HepG2 (cell line): Measurements from ENCODE around the gene SIRT7. TPM values are rescaled to one million over a fixed set of nuclear protein-coding genes. Genes with fewer than 3 reads are reported as not detected.

Experiments
- ATAC-seq: fragments of 200-7000 bp; cut with Tn5 transposase; 3 replicates; pipeline ENCODE4 v1.9.1; 2020; ENCODE audit warnings: mild to moderate bottlenecking, moderate library complexity
- BruUV-seq: library from RNA; stranded (reverse); fragments of 400-500 nt; replicated peaks from 2 replicates; lab custom pipeline; 2021; lab: Mats Ljungman, UMichigan
- CTCF ChIA-PET: fragments of 300-600 bp; formaldehyde crosslinking; extraction: SDS; loops from one replicate; lab custom pipeline; 2021; ENCODE audit warnings: low total read pairs, inconsistent platforms, low intra/inter-chr PET ratio; lab: Yijun Ruan, JAX
- POLR2A ChIA-PET: fragments of 350-600 bp; sonication (Branson Sonifier 250); formaldehyde crosslinking; loops from one replicate; lab custom pipeline; 2020; ENCODE audit warnings: antibody characterized with exemption, inconsistent platforms; lab: Yijun Ruan, JAX
- DNase-seq: peaks from one replicate; pipeline ENCODE4 v3.0.0-alpha.2; 2015; ENCODE audit warnings: low spot score
- FAIRE-seq: peaks from 3 replicates; lab custom pipeline; 2011; peaks lifted over from hg19 to GRCh38; lab: Jason Lieb, UNC
- H2AFZ ChIP-seq: one replicate; pipeline ENCODE4 v1.6.1; 2011; ENCODE audit warnings: low read length, inconsistent platforms
- H3K27ac ChIP-seq: fragments of 300-600 bp; 3 replicates; pipeline ENCODE4 v1.8.0; 2011; ENCODE audit warnings: mixed run types, mild to moderate bottlenecking, mixed read lengths, low read length, inconsistent platforms; ENCODE audit not compliant: insufficient read depth; ENCODE audit errors: extremely low read length
- H3K27me3 ChIP-seq, 2 experiments: fragments of 200-600 bp in 1 of 2; 2 replicates in 1 of 2; 3 replicates in 1 of 2; pipeline versions ENCODE4 v1.6.0 to v1.8.0; 2011; ENCODE audit warnings: low read length in 2 of 2, mild to moderate bottlenecking in 2 of 2, moderate library complexity in 2 of 2, inconsistent platforms in 1 of 2; ENCODE audit not compliant: insufficient read depth in 2 of 2, control insufficient read depth in 1 of 2
- H3K36me3 ChIP-seq, 2 experiments: fragments of 200-600 bp in 1 of 2; replicated peaks in 1 of 2; 2 replicates in 1 of 2; 3 replicates in 1 of 2; pipeline versions ENCODE4 v1.5.1 to v1.8.0; 2011; ENCODE audit warnings: low read length in 2 of 2, inconsistent platforms in 1 of 2; ENCODE audit not compliant: insufficient read depth in 2 of 2, control insufficient read depth in 1 of 2
- H3K4me1 ChIP-seq: 2 replicates; pipeline ENCODE4 v1.5.1; 2012; ENCODE audit warnings: low read length, inconsistent platforms; ENCODE audit not compliant: insufficient read depth
- H3K4me2 ChIP-seq: 2 replicates; pipeline ENCODE4 v1.6.0; 2011; ENCODE audit warnings: low read depth, low read length, inconsistent platforms
- H3K4me3 ChIP-seq, 3 experiments: fragments of 200-600 bp in 1 of 3; sonication (generic), shearing (Covaris generic) in 1 of 3; replicated peaks in 1 of 3; 2 replicates each; pipeline ENCODE4 v1.5.1; 2011 to 2016; ENCODE audit warnings: low read length in 3 of 3, inconsistent platforms in 2 of 3, low read depth in 2 of 3, mild to moderate bottlenecking in 2 of 3, control low read depth in 1 of 3, mixed read lengths in 1 of 3; ENCODE audit not compliant: insufficient read depth in 1 of 3
- H3K79me2 ChIP-seq: one replicate; pipeline ENCODE4 v1.6.1; 2011; ENCODE audit warnings: low read length, inconsistent platforms; ENCODE audit not compliant: insufficient read depth
- H3K9ac ChIP-seq: 2 replicates; pipeline ENCODE4 v1.6.0; 2011; ENCODE audit warnings: mild to moderate bottlenecking, low read depth, low read length, inconsistent platforms; ENCODE audit not compliant: insufficient read depth
- H3K9me3 ChIP-seq: 2 replicates; pipeline ENCODE4 v1.5.1; 2012; ENCODE audit warnings: mild to moderate bottlenecking, low read length
- H4K20me1 ChIP-seq: 2 replicates; pipeline ENCODE4 v1.6.0; 2011; ENCODE audit warnings: inconsistent platforms, mild to moderate bottlenecking, low read length, moderate library complexity; ENCODE audit not compliant: insufficient read depth
- CHD4 ChIP-seq: fragments of 200-600 bp; sonication (generic); IDR thresholded peaks from 2 replicates; pipeline ENCODE4 v1.7.0; 2017; ENCODE audit warnings: mild to moderate bottlenecking, low read length, borderline replicate concordance
- CTCF ChIP-seq: sonication (generic); formaldehyde crosslinking; IDR thresholded peaks from 2 replicates; pipeline ENCODE4 v1.5.0; 2020; ENCODE audit warnings: mild to moderate bottlenecking, missing genetic modification reagents, moderate library complexity
- GABPA ChIP-seq, 2 experiments: IDR thresholded peaks; 2 replicates each; pipeline ENCODE4 v1.6.1; 2011 to 2016; ENCODE audit warnings: low read depth in 2 of 2, low read length in 1 of 2, missing biosample characterization in 1 of 2, missing genetic modification characterization in 1 of 2
- MYC ChIP-seq: sonication (generic); formaldehyde crosslinking; IDR thresholded peaks from 2 replicates; pipeline ENCODE4 v1.9.0; 2021; ENCODE audit warnings: missing genetic modification reagents, borderline replicate concordance
- SOX6 ChIP-seq, 2 experiments: fragments of 450-650 bp in 1 of 2; sonication (generic) in 1 of 2; formaldehyde crosslinking in 1 of 2; IDR thresholded peaks; 2 replicates each; pipeline versions ENCODE4 v1.4.0 to v1.6.1; 2017 to 2020; ENCODE audit warnings: antibody characterized with exemption in 1 of 2, mild to moderate bottlenecking in 1 of 2, missing genetic modification reagents in 1 of 2
- ZBTB33 ChIP-seq: sonication (generic); formaldehyde crosslinking; IDR thresholded peaks from 2 replicates; pipeline ENCODE4 v1.4.0; 2020; ENCODE audit warnings: missing genetic modification reagents
- ZMYM3 ChIP-seq: sonication (generic); formaldehyde crosslinking; IDR thresholded peaks from 2 replicates; pipeline ENCODE4 v1.5.1; 2020; ENCODE audit warnings: mild to moderate bottlenecking, missing genetic modification reagents
- ZNF609 ChIP-seq: sonication (generic); formaldehyde crosslinking; IDR thresholded peaks from 2 replicates; pipeline ENCODE4 v1.4.0; 2020; ENCODE audit warnings: mild to moderate bottlenecking, missing genetic modification reagents, borderline replicate concordance
- ZNF713 ChIP-seq: sonication (generic); formaldehyde crosslinking; IDR thresholded peaks from 2 replicates; pipeline ENCODE4 v1.4.0; 2020; ENCODE audit warnings: mild to moderate bottlenecking, missing genetic modification reagents
- WGBS: methylation state at CpG from one replicate; pipeline ENCODE4 v1.1.6; 2017; ENCODE audit warnings: low lambda C conversion rate; 5-methylcytosine and 5-hydroxymethylcytosine counted together
- in situ Hi-C: cut with HindIII; loops from 2 replicates; pipeline ENCODE4 v1.10.0; 2017; ENCODE audit warnings: low pct_unique_long_range_greater_than_20kb; ENCODE audit not compliant: extremely low pct_ligation_motif_present
- intact Hi-C: fragments of 100-400 bp; cut with micrococcal nuclease; formaldehyde crosslinking; loops from one replicate; pipeline ENCODE4 v1.10.0; 2022; ENCODE audit not compliant: unreplicated experiment
- polyA plus RNA-seq, 8 experiments: library from polyadenylated mRNA; depleted of rRNA in 3 of 8; stranded (reverse) in 7 of 8; unstranded in 1 of 8; fragments of >200 nt; fragmentation: Illumina TruSeq in 4 of 8; extraction: Trizol in 4 of 8; gene quantifications; 2 replicates each; pipeline versions ENCODE4 v1.2.1 to v1.2.3, GENCODE V29; 2011 to 2016; ENCODE audit warnings: low read depth in 4 of 8, missing spikeins in 1 of 8, mixed read lengths in 1 of 8; ENCODE audit not compliant: insufficient read depth in 1 of 8
- total RNA-seq, 5 experiments: library from RNA; depleted of rRNA; stranded (reverse); fragments of >200 nt; fragmentation: Illumina TruSeq; extraction: Trizol; gene quantifications; 2 replicates each; pipeline ENCODE4 v1.2.3, GENCODE V29; 2016; ENCODE audit warnings: low read depth in 1 of 5

SIRT7 gene
- total and polyA plus RNA-seq, 2 of the 13 experiments (the other 11 are each of a cell fraction or from before 2014, with no cell fraction given) = 8.3 to 24.8 TPM

- TF ChIP-seq SOX6 (IDR thresholded peaks at IDR 0.05) = no peak
- TF ChIP-seq SOX6 (CRISPR knock-in tag; IDR thresholded peaks at IDR 0.05) = no peak
These were observed 23.6 kb upstream of the SIRT7 start (continued) for GRCh38 chr17:81941484-81942166.

GRCh38 chr17:81940538-81941483 is 22.8 kb upstream of the SIRT7 start:
- Histone ChIP-seq H3K27ac (no peak overlapping the region), H3K4me1 (peaks cover 70% of the 10 kb centered on the region), H3K79me2 (peaks cover 10% of the 10 kb centered on the region), H3K27me3 (peaks cover 16 to 33% of the 10 kb centered on the region in 2 experiments; a peak in 4 of 5 replicates), H2AFZ (no peak overlapping the region), H4K20me1 (no peaks in the 10 kb centered on the region), H3K36me3 (0 out of 5 replicates have a peak, but pooled peaks cover 0 to 1% of the 10 kb centered on the region in 2 experiments), H3K4me2 (no peak overlapping the region), H3K9me3 (no peaks in the 10 kb centered on the region), H3K4me3 (no peak overlapping the region), H3K9ac (no peak overlapping the region)
- DNase-seq = no peak
- in situ Hi-C loops = no loop called here
- no peak for FAIRE-seq
- POLR2A ChIA-PET = interaction anchor here (0.7 to 7.9 kb wide), 9 partner anchors 8 to 97 kb away, joined by 3 to 58 read pairs (median 4); partner anchors contain the start of genes CENPX, DCXR and MAFG
- no peak for TF ChIP-seq ZNF713
- peak; percentile 95 for TF ChIP-seq ZBTB33 (CRISPR knock-in tag)
- peak; percentile 11; the same call in 1 of the 2 replicates for TF ChIP-seq CTCF (CRISPR knock-in tag)
- TF ChIP-seq GABPA (IDR thresholded peaks at IDR 0.05; ENCODE audit: low read depth, low read length) = 0 out of 2 replicates have a peak, but pooled peaks have one; percentile 8
- no peak for TF ChIP-seq GABPA (CRISPR knock-in tag; IDR thresholded peaks at IDR 0.05; ENCODE audit: low read depth)
- TF ChIP-seq CHD4 = no peak
- TF ChIP-seq MYC (CRISPR knock-in tag) = peak; percentile 38; the same call in 1 of the 2 replicates
- 0 out of 2 replicates have a peak, but pooled peaks have one; percentile 12 for TF ChIP-seq ZMYM3 (CRISPR knock-in tag)
- no peak for TF ChIP-seq ZNF609 (CRISPR knock-in tag)
- ATAC-seq = 0 out of 3 replicates have a peak, but pooled peaks have one; percentile 3
- BruUV-seq = no TSS peak
- intact Hi-C loops = no loop called here
- 69% methylated on average over 48 of the region's 56 CpGs for WGBS
- CTCF ChIA-PET = no interaction called here
